ENCODE data around the gene CREBRF.
"Not testable (repeated sequence)": the region's sequence is repeated elsewhere in the genome, so short reads cannot be mapped to it uniquely, and the experiment has no call there.

The CREBRF gene

GRCh38 chr5:173035904-173036707, 20.0 kb upstream of the CREBRF start:
- ATAC-seq, result peak; percentile 55 to 65

GRCh38 chr5:173039188-173039587, 17.0 kb upstream of the CREBRF start:
- no peak for ATAC-seq

GRCh38 chr5:173039964-173040363, 16.2 kb upstream of the CREBRF start:
- no peak for ATAC-seq

GRCh38 chr5:173041881-173042762, 14.0 kb upstream of the CREBRF start:
- ATAC-seq, result no peak

- no peak for ATAC-seq
Observed at GRCh38 chr5:173042763-173043107, 13.4 kb upstream of the CREBRF start.

- no peak for ATAC-seq
Observed at GRCh38 chr5:173045474-173045873, 10.7 kb upstream of the CREBRF start.

- ATAC-seq, result not testable (repeated sequence)
Observed at GRCh38 chr5:173047096-173047837, 8.9 kb upstream of the CREBRF start.

- no peak for ATAC-seq
Observed at GRCh38 chr5:173047838-173048105, 8.4 kb upstream of the CREBRF start.

GRCh38 chr5:173050791-173051190, 5.4 kb upstream of the CREBRF start:
- ATAC-seq, result no peak

GRCh38 chr5:173051746-173052145, 4.4 kb upstream of the CREBRF start:
- ATAC-seq, result no peak

- ATAC-seq, result no peak
Observed at GRCh38 chr5:173053041-173053440, 3.1 kb upstream of the CREBRF start.

GRCh38 chr5:173055042-173055721, 970 bp upstream of the CREBRF start:
- no peak for ATAC-seq

GRCh38 chr5:173055722-173055982, 500 bp upstream of the CREBRF start:
- no peak for ATAC-seq

GRCh38 chr5:173056783-173057061, 570 bp downstream of the CREBRF start:
- peak; percentile 41 to 49 for ATAC-seq

- peak; percentile 89 for ATAC-seq
Observed at GRCh38 chr5:173057062-173057924, 1.1 kb downstream of the CREBRF start.

- ATAC-seq, result no peak
Observed at GRCh38 chr5:173062141-173062540, 6.0 kb downstream of the CREBRF start.

- peak; percentile 70 to 85 for ATAC-seq
Observed at GRCh38 chr5:173065155-173065554, 9.0 kb downstream of the CREBRF start.

GRCh38 chr5:173069671-173070070, 13.5 kb downstream of the CREBRF start:
- ATAC-seq, result no peak

GRCh38 chr5:173075137-173075843, 19.1 kb downstream of the CREBRF start:
- peak in 1 of 2 donors; percentile 51 for ATAC-seq

GRCh38 chr5:173075970-173076369, 19.8 kb downstream of the CREBRF start:
- no peak for ATAC-seq

GRCh38 chr5:173076471-173076870, 20.3 kb downstream of the CREBRF start:
- not testable (repeated sequence) for ATAC-seq

- no peak for ATAC-seq
Observed at GRCh38 chr5:173078878-173079277, 22.7 kb downstream of the CREBRF start.

All from activated CD4-positive, CD25-positive, alpha-beta regulatory T cell treated with anti-CD3 and anti-CD28 coated beads, Interleukin-2, amount 50 U/mL, for 24 hours (primary cell).